Measurements from ENCODE around the gene CGB8.
A peak's percentile ranks its signal among the peaks of the same experiment; 100 is the strongest.
"Not testable (repeated sequence)": the region's sequence is repeated elsewhere in the genome, so short reads cannot be mapped to it uniquely, and the experiment has no call there.

The CGB8 gene

GRCh38 chr19:49029749-49030148 lies 19.2 kb downstream of the CGB8 start:
- not testable (repeated sequence) for DNase-seq

GRCh38 chr19:49028686-49029085 lies 20.2 kb downstream of the CGB8 start:
- not testable (repeated sequence) for DNase-seq

GRCh38 chr19:49025599-49025998 lies 23.3 kb downstream of the CGB8 start:
- DNase-seq, result not testable (repeated sequence)

DNA sequence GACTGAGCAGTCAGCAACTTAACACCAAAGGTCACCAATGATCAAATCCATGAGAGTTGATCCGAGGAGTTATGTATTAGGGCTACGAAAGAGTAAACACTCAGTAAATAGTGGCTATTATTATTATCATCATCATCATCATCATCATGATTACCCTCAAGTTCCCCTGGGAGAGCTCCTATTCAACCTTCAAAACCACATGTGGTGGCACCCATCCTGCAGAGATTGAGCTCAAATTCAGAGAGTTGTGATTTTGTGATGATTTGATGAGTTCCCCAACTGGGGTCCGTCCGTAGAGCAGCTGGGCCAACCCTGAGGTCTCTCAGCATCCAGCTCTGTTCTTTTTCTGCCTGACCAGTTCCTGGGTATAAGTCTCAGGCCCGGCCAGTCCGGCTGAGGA lies 23.8 kb downstream of the CGB8 start:
- DNase-seq, result not testable (repeated sequence)

- DNase-seq, result not testable (repeated sequence)
Observed at GRCh38 chr19:49024233-49024632, 24.7 kb downstream of the CGB8 start, which contains the start of gene CGB3. TSS of gene CGB3 (minus strand) at chr19:49024333. CDS start at chr19:49023971, 362 bp downstream.

- no peak for DNase-seq
Observed at GRCh38 chr19:49022116-49022515, 26.8 kb downstream of the CGB8 start.

DNA sequence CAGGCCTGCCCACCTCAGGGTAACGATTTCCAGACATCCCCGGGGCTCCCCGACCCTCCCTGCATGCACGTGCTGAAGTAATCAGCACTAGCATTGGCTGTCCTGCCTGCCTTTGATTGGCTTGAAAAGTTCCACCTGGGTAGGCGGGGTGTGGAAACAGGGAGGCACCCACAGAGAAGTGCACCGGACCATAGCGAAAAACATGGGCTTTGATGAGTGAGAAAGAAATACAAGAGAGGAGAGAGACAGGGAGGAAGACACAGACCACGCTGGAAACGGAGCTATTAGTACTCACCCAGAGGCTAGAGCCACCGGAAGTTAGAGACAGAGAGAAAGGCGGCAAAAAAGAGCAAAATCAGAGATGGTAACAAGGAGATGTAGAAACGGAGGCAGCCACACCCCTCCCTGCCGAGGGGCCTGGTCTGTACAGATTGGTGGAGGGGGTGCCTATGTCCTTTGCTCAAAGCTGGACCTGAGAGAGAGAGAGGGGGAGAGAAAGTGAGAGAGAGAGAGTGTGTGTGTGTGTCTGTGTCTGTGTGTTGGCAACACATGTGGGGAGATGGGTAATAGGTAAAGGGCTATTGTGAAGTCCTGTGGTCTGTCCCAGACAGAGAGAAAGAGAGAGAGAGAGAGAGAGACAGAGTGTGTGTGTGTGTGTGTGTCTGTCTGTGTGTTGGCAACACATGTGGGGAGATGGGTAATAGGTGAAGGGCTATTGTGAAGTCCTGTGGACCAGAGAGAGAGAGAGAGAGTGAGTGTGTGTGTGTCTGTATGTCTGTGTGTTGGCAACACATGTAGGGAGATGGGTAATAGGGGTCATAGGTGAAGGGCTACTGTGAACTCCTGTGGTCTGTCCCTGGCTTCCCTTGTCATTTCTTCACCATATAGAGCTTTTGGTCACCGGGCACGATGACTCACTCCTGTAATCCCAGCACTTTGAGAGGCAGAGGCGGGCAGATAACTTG lies 27.7 kb downstream of the CGB8 start:
- DNase-seq, result peak in 1 of 5 experiments; percentile 12

- no peak for DNase-seq
Observed at GRCh38 chr19:49020342-49020741, 28.6 kb downstream of the CGB8 start.

DNA sequence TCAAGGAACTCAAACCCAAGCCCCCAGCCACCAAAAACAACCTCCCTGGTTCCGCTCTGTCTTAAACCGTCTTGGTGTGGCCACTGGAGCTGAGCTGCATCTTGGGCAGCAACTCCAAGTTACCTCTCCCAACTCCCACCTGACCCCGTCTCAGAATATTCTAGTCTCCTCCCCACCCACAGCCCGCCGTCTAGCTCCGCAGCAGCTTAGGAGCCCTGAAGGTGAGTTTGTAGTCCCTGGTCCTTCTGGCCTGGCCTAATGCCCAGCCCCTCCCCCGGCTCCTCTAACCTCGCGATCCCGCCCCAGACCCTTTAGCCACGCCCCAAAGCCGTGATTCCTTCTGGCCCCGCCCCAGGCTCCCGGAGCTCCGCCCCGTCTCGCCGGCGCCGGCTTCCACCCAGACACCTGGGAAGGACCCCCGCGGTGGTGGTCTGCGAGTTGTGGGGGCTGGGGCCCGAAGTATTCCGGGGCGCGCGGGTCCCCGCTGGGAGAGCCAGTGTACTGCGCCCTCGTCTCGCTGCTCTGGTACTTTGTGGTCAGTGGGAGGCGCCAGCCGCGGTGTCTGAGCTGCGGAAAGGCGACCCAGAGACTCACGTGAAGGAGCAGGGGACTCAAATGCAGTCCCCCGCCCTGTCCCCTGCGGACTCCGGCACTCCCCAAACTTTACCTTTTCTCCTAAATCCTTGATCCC lies 29.5 kb downstream of the CGB8 start:
- peak; percentile 41 to 58 (median 50) for DNase-seq

DNA sequence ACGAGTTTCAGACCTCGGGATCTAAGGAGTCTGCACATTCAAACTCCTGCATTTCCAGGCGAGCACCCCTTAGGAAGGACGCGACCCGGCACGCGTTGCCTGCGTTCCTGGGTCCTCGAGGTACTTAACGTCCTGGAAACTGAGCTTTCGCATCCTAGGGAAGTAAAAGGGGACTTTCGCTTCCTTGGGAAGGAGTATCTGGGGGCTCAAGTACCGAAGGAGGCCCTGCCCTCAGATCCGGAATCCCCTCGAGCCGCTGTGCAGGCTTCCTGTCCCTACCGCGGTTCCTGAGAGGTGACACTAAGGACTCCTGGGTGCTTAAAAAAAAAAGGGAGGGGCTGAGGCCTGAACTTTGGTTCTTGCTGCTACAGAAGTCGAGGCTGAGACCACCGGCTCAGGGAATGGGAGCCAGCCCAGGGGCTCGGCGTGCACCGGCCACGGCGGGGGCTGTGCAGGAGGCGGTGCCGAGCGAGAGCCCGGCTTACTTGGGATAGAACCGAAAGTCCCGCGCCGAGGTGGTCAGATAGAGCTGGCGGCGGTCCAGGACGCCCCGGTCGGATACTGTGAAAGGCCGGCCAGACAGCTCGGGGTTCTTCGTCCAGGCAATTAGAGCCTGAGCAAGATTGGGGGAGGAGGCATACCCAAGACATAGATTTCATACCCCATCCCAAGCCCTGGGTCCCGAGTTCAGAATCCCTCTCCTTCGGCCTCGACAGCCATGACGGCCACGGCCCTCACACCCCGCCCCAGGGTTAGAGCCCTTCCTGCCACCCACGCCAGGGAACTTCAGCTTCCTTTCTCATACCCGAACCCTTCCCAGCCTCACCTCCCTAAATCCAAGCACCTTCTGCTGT lies 30.3 kb downstream of the CGB8 start:
- peak in 2 of 5 experiments; percentile 33 to 45 for DNase-seq

- peak; percentile 48 to 73 (median 59) for DNase-seq
Observed at GRCh38 chr19:49017666-49018351, 31.1 kb downstream of the CGB8 start.

DNA sequence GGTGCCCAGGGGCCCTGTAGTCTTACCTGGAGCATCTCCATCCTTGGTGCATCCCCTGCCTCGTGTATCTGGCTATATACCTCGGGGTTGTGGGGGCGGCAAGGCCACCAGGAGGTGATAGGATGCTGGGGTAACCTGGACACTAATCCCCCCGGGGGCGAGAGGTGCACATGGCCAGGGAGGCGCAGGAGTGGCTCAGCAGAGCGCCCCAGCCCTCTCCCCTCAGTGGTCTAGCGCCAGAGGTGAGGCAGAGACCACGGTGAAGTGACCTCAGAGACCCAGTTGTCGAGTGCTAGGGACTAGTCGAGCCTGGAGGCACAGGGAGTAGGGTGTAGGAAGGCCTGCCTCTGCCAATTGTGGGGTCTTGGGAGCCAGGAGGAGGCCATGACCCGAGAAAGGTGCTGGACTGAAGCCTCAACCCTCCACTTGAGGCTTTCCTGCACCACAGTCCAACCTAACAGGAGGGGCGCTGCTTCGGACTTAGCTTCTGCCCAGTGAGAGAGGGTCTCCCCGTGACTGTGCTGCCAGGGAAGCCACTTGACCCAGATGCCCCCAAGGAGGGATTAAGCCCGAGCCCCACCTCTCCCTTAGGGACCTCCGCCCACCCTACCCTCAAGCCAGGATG lies 31.8 kb downstream of the CGB8 start, which contains the start of gene LHB:
Gene LHB, minus strand, starts transcription at position 51 of the 625 bp plus-strand sequence. Its CDS starts 10 bp downstream, at position 41.
- no peak for DNase-seq

GRCh38 chr19:49016067-49016839 lies 32.7 kb downstream of the CGB8 start:
- DNase-seq, result no peak

DNA sequence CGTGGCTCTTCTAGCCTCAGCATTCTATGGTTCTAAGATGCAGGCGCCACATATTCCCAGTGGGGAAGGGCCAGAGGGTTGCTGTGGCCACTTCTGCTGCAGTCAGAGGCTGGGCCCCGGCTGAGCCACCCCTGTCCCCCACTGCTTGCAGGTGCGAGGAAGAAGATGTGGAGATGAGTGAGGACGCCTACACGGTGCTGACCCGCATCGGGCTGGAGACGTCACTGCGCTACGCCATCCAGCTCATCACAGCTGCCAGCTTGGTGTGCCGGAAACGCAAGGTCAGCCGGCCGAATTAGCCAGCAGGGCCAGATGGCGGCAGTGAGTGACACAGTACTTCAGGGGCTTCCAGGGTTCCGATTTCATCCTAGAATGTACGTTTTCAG lies 34.0 kb downstream of the CGB8 start:
- no peak for DNase-seq

GRCh38 chr19:49014123-49014869 lies 34.6 kb downstream of the CGB8 start:
- no peak for DNase-seq

- no peak for DNase-seq
Observed at GRCh38 chr19:49011194-49011593, 37.7 kb downstream of the CGB8 start.

DNA sequence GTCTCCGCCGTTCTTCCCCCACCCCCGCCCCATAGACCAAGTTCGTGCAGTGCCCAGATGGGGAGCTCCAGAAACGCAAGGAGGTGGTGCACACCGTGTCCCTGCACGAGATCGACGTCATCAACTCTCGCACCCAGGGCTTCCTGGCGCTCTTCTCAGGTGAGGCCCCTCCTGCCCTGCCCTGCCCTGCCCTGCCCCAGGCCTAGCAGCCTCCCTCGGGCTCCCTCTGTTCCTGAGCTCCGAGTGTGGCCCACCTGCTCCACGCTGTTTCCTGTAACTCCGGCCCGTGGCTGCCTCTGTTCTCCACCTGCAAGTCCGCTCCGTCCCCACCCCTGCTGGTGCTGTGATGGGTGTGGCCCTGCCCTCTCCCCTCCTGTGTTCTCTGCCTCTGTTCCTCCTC lies 38.5 kb downstream of the CGB8 start:
- no peak for DNase-seq

- no peak for DNase-seq
Observed at GRCh38 chr19:49009828-49010227, 39.1 kb downstream of the CGB8 start.

DNA sequence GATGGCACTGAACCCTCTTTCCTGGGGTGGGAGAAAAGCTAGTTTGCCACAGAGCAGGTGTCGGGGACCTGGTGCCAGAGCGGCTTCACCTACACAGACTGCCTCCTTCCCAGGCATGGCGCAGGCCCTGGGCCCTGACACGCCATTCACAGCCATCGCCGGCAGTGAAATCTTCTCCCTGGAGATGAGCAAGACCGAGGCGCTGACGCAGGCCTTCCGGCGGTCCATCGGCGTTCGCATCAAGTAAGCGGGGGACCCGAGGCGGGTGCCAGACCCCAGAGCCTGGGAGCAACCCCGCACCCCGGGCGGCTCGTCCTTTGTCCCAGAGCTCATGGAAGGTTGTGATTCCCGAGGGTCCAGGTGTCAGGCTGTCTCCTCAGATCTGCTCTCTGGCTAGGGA lies 42.0 kb downstream of the CGB8 start:
- DNase-seq, result no peak
